CD4-positive, alpha-beta T cell treated with Interleukin-10 for 1 hour (primary cell): ENCODE measurements around the gene ZNF302.
"Not testable (repeated sequence)": the region's sequence is repeated elsewhere in the genome, so short reads cannot be mapped to it uniquely, and the experiment has no call there.

Experiments
- DNase-seq: peaks from one replicate; pipeline ENCODE4 v3.0.0-alpha.2; 2020

ZNF302 gene

GRCh38 chr19:34673590-34673989 is 3.9 kb upstream of the ZNF302 start:
- no peak for DNase-seq

- DNase-seq, result no peak
Measured at GRCh38 chr19:34675250-34675649, 2.2 kb upstream of the ZNF302 start.

- DNase-seq, result no peak
Measured at GRCh38 chr19:34675919-34676318, 1.6 kb upstream of the ZNF302 start.

GRCh38 chr19:34676697-34677385 is 637 bp upstream of the ZNF302 start, which contains the start of gene SCGB2B2:
SCGB2B2 (minus strand) TSS chr19:34677159; CDS start chr19:34594563, 82,596 bp downstream.
- peak; percentile 86 for DNase-seq

- DNase-seq, result no peak
Measured at GRCh38 chr19:34678085-34678412, 571 bp downstream of the ZNF302 start.

GRCh38 chr19:34678421-34678820 is 943 bp downstream of the ZNF302 start:
- DNase-seq, result no peak

GRCh38 chr19:34681478-34681877 is 4.0 kb downstream of the ZNF302 start:
- DNase-seq, result no peak

GRCh38 chr19:34685266-34685665 is 7.8 kb downstream of the ZNF302 start:
- DNase-seq, result not testable (repeated sequence)

- no peak for DNase-seq
Measured at GRCh38 chr19:34686455-34686854, 9.0 kb downstream of the ZNF302 start.

GRCh38 chr19:34687348-34687747 is 9.9 kb downstream of the ZNF302 start:
- no peak for DNase-seq

GRCh38 chr19:34688592-34688991 is 11.1 kb downstream of the ZNF302 start:
- DNase-seq, result no peak

- DNase-seq, result no peak
Measured at GRCh38 chr19:34690372-34690771, 12.9 kb downstream of the ZNF302 start.

- no peak for DNase-seq
Measured at GRCh38 chr19:34692549-34692948, 15.1 kb downstream of the ZNF302 start.

GRCh38 chr19:34707661-34708060 is 30.2 kb downstream of the ZNF302 start:
- DNase-seq, result no peak

GRCh38 chr19:34711890-34712289 is 34.4 kb downstream of the ZNF302 start:
- no peak for DNase-seq

GRCh38 chr19:34712395-34713261 is 35.1 kb downstream of the ZNF302 start:
- peak; percentile 81 for DNase-seq

- no peak for DNase-seq
Measured at GRCh38 chr19:34713262-34713637, 35.8 kb downstream of the ZNF302 start.

- DNase-seq, result no peak
Measured at GRCh38 chr19:34715357-34715756, 37.9 kb downstream of the ZNF302 start.

GRCh38 chr19:34722353-34722752 is 44.9 kb downstream of the ZNF302 start:
- no peak for DNase-seq

GRCh38 chr19:34725400-34725799 is 47.9 kb downstream of the ZNF302 start:
- no peak for DNase-seq

- no peak for DNase-seq
Measured at GRCh38 chr19:34731019-34731829, 53.7 kb downstream of the ZNF302 start.

- DNase-seq, result no peak
Measured at GRCh38 chr19:34731964-34732363, 54.5 kb downstream of the ZNF302 start.

GRCh38 chr19:34732612-34733211 is 55.2 kb downstream of the ZNF302 start:
- no peak for DNase-seq
